Lower leg skin (tissue), 4 donors: ENCODE measurements around the gene ATF6. TPM values are rescaled to one million over a fixed set of nuclear protein-coding genes. Genes with fewer than 3 reads are reported as not detected.
"Not testable (repeated sequence)": the region's sequence is repeated elsewhere in the genome, so short reads cannot be mapped to it uniquely, and the experiment has no call there.

Experiments used
- DNase-seq, 2 donors: peaks; one replicate each; pipeline ENCODE4 v3.0.0-alpha.2; 2019; ENCODE audit warnings: low spot score in 2 of 2
- H3K4me3 ChIP-seq: fragments of 200-600 bp; sonication (generic); 2 replicates; pipeline ENCODE4 v1.5.1; 2017; ENCODE audit warnings: mild to moderate bottlenecking, low read depth; ENCODE audit not compliant: poor library complexity, severe bottlenecking
- POLR2A ChIP-seq, 2 donors: fragments of 450-650 bp; IDR thresholded peaks; one replicate each; pipeline ENCODE4 v1.6.1; 2016 to 2017; ENCODE audit warnings: antibody characterized with exemption in 2 of 2, mild to moderate bottlenecking in 1 of 2, moderate library complexity in 1 of 2
- WGBS, 2 donors: methylation state at CpG; one replicate each; pipeline ENCODE4 v1.1.5; 2018; 5-methylcytosine and 5-hydroxymethylcytosine counted together
- intact Hi-C: fragments of 100-400 bp; cut with DNase I; formaldehyde crosslinking; loops from one replicate; pipeline ENCODE4 v1.15.0; 2023; ENCODE audit warnings: low total_unique reads
- total RNA-seq, 4 donors: library from RNA; depleted of rRNA; stranded (reverse); fragments of >200 nt; gene quantifications; one replicate each; pipeline ENCODE4 v1.1.0, GENCODE V29; 2016
- TF ChIP-seq, protein P1 (sequence below), 3 donors: fragments of 450-650 bp; IDR thresholded peaks; one replicate each; pipeline ENCODE4 v1.5.1; 2016; ENCODE audit warnings: antibody characterized with exemption in 3 of 3, mild to moderate bottlenecking in 3 of 3, moderate library complexity in 2 of 3

ATF6 gene
- total RNA-seq, 4 donors from 2014 or later, result 28.7 to 33.5 (median 31.2) TPM

DNA sequence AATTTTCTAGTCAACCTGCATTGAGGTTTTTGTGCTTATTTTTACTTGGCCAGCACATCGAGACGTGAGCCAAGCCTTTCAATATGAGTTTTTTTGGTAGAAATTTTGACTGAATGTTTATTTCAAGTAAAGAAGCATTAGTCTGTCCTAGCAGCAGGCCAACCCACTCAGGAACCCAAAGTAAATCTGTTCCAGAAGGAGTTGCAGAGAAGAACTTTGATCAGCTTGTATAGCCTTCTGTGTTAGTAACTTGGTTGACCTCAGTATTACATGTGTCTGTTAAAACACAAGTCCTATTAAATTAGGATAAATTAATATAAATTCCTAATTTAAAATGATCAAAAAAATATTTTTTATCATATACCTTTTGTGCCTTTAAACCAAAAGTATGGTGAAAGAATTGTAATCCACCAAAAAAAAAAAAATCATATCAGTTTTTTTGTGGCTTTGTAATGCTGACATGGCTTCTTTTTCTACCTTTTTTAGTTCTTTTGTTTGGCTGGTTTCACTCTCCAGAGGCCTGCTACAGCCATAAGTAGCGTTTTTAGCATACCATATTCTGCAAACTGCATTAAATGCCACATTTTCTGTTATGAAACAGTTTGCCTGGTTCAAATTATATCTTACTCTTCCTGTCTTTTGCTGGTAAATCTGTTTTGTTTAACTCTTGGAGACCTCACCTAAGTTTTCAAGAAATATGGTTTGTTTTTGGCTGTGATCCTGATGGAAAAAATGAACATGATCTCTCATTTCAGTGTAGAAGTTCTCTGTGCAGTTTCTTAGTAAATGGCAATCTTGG, 39.5 kb downstream of the ATF6 start:
- intact Hi-C loops, result no loop called here
- no peak for DNase-seq
- TF ChIP-seq, protein P1, sequence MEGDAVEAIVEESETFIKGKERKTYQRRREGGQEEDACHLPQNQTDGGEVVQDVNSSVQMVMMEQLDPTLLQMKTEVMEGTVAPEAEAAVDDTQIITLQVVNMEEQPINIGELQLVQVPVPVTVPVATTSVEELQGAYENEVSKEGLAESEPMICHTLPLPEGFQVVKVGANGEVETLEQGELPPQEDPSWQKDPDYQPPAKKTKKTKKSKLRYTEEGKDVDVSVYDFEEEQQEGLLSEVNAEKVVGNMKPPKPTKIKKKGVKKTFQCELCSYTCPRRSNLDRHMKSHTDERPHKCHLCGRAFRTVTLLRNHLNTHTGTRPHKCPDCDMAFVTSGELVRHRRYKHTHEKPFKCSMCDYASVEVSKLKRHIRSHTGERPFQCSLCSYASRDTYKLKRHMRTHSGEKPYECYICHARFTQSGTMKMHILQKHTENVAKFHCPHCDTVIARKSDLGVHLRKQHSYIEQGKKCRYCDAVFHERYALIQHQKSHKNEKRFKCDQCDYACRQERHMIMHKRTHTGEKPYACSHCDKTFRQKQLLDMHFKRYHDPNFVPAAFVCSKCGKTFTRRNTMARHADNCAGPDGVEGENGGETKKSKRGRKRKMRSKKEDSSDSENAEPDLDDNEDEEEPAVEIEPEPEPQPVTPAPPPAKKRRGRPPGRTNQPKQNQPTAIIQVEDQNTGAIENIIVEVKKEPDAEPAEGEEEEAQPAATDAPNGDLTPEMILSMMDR (IDR thresholded peaks at IDR 0.05), result no peak
- no peak for TF ChIP-seq POLR2A (IDR thresholded peaks at IDR 0.05)
- 69 to 80% methylated on average over 3 of the region's 3 CpGs for WGBS, 2 donors
- no peak overlapping the region for H3K4me3 ChIP-seq

DNA sequence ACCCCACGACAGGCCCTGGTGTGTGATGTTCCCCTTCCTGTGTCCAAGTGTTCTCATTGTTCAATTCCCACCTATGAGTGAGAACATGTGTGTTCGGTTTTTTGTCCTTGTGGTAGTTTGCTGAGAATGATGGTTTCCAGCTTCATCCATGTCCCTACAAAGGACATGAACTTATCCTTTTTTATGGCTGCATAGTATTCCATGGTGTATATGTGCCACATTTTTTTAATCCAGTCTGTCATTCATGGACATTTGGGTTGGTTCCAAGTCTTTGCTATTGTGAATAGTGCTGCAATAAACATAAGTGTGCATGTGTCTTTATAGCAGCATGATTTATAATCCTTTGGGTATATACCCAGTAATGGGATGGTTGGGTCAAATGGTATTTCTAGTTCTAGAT, 43.1 kb downstream of the ATF6 start:
- H3K4me3 ChIP-seq, DNase-seq, intact Hi-C loops: not testable (repeated sequence)
- 93 to 100% methylated on average over 2 of the region's 2 CpGs for WGBS, 2 donors

DNA sequence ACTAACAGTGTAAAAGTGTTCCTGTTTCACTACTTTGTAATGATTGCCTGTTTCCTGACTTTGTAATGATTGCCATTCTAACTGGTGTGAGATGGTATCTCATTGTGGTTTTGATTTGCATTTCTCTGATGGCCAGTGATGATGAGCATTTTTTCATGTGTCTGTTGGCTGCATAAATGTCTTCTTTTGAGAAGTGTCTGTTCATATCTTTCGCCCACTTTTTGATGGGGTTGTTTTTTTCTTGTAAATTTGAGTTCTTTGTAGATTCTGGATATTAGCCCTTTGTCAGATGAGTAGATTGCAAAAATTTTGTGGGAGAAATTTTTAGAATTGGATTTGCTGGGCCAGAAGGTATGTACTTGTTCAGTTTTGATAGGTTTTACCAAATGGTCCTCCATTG, 43.5 kb downstream of the ATF6 start:
- WGBS, 2 donors, result 95 to 100% methylated on average over 1 of the region's 1 CpG
- DNase-seq, intact Hi-C loops, H3K4me3 ChIP-seq: not testable (repeated sequence)

DNA sequence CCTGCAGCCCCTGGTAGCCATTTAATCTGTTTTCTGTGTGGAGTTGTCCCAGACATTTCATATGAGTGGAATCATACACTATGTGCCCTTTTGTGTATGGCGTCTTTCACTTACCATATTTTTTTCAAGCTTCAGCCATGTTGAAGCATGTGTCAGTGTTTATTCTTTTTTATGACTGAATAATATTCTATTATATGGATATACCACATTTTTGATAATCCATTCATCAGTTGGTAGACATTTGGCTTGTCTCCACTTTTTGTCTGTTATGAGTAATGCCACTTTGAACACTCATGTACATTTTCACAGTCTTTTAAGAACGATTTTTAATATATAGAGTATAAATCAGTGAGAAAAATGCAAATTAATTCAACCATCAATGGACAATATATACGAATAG, 44.7 kb downstream of the ATF6 start:
- DNase-seq, result no peak
- TF ChIP-seq POLR2A (IDR thresholded peaks at IDR 0.05), result no peak
- TF ChIP-seq, protein P1 (IDR thresholded peaks at IDR 0.05), result no peak
- intact Hi-C loops, result no loop called here
- 96% methylated on average over 3 of the region's 3 CpGs for WGBS, 2 donors
- no peak overlapping the region for H3K4me3 ChIP-seq

DNA sequence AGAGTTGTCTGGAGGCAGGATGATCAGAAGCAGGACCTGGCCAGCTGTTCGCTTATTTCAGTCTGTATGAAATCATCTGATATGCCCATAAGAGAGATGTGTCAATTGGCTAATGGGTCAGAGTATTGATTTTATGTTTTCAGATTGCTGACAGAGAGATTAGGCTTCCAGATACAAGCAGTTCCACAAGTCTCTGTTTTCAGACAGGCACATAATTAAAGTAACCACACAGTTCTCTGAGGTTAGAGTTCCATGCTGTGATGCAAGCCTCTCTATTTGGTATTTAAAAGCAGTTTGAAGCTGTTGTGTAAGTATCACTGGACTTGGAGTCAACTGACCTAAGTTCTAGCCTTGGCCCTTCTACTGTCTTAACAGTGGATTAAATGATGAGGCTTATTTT, 50.1 kb downstream of the ATF6 start:
- TF ChIP-seq POLR2A (IDR thresholded peaks at IDR 0.05), result no peak
- TF ChIP-seq, protein P1 (IDR thresholded peaks at IDR 0.05), result no peak
- intact Hi-C loops, result no loop called here
- WGBS, 2 donors, result 61 to 64% methylated on average over 1 of the region's 1 CpG
- H3K4me3 ChIP-seq, result no peak overlapping the region
- no peak for DNase-seq

DNA sequence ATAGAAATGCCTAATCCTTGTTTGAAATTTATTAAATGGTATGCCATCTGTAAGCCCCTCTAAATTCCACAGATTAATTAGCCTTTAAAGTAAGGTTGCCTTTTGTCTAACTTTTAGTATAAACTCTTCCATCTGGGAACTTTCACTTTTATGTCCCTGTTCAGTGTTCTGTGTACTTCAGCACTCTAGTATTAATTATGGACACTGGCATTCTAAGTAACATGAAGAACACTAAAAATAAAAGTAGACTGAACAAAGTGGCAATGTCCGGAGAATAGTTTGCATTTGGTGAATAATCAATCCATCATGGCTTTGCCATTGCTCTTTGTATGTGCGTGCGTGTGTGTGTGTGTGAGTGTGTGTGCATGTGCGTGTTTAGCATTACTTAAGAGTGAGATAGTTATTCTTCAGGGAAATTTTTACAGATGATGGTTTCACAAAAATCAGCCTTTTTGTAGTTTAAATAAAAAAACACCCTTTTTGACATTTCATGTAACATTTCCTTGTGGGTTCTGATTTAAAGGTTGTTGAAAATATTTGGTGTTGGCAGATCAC, 51.1 kb downstream of the ATF6 start:
- intact Hi-C loops, result no loop called here
- H3K4me3 ChIP-seq, result no peak overlapping the region
- 66 to 77% methylated on average over 4 of the region's 4 CpGs for WGBS, 2 donors
- no peak for DNase-seq
- TF ChIP-seq POLR2A (IDR thresholded peaks at IDR 0.05), result no peak
- TF ChIP-seq, protein P1 (IDR thresholded peaks at IDR 0.05), result no peak

DNA sequence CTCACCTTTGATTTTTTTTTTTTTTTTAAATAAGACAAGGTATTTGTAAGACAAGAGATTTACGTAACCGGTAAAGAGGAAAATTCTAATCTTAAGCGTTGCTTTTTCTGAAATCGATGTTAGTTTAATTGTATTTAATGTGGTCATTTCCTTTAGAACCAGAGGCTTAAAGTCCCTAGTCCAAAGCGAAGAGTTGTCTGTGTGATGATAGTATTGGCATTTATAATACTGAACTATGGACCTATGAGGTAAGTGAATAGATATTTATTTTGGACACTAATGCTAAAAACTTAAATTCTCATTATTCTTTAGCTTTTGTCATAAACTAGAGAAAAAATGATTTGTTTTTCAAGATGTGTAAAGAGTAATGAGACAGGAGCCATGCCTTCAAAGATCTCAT, 54.8 kb downstream of the ATF6 start:
- no peak for DNase-seq
- intact Hi-C loops, result no loop called here
- no peak overlapping the region for H3K4me3 ChIP-seq
- no peak for TF ChIP-seq POLR2A (IDR thresholded peaks at IDR 0.05)
- TF ChIP-seq, protein P1 (IDR thresholded peaks at IDR 0.05), result no peak
- 96 to 97% methylated on average over 5 of the region's 5 CpGs for WGBS, 2 donors
